HepG2 (cell line): ENCODE measurements around the gene RBPJ. TPM values are rescaled to one million over a fixed set of nuclear protein-coding genes. Genes with fewer than 3 reads are reported as not detected.

Source experiments
- ATAC-seq: fragments of 200-7000 bp; cut with Tn5 transposase; 3 replicates; pipeline ENCODE4 v1.9.1; 2020; ENCODE audit warnings: mild to moderate bottlenecking, moderate library complexity
- BruUV-seq: library from RNA; stranded (reverse); fragments of 400-500 nt; replicated peaks from 2 replicates; lab custom pipeline; 2021; lab: Mats Ljungman, UMichigan
- CTCF ChIA-PET: fragments of 300-600 bp; formaldehyde crosslinking; extraction: SDS; loops from one replicate; lab custom pipeline; 2021; ENCODE audit warnings: low total read pairs, inconsistent platforms, low intra/inter-chr PET ratio; lab: Yijun Ruan, JAX
- POLR2A ChIA-PET: fragments of 350-600 bp; sonication (Branson Sonifier 250); formaldehyde crosslinking; loops from one replicate; lab custom pipeline; 2020; ENCODE audit warnings: antibody characterized with exemption, inconsistent platforms; lab: Yijun Ruan, JAX
- DNase-seq: peaks from one replicate; pipeline ENCODE4 v3.0.0-alpha.2; 2015; ENCODE audit warnings: low spot score
- FAIRE-seq: peaks from 3 replicates; lab custom pipeline; 2011; peaks lifted over from hg19 to GRCh38; lab: Jason Lieb, UNC
- H2AFZ ChIP-seq: one replicate; pipeline ENCODE4 v1.6.1; 2011; ENCODE audit warnings: low read length, inconsistent platforms
- H3K27ac ChIP-seq: fragments of 300-600 bp; 3 replicates; pipeline ENCODE4 v1.8.0; 2011; ENCODE audit warnings: mixed run types, mild to moderate bottlenecking, mixed read lengths, low read length, inconsistent platforms; ENCODE audit not compliant: insufficient read depth; ENCODE audit errors: extremely low read length
- H3K27me3 ChIP-seq, 2 experiments: fragments of 200-600 bp in 1 of 2; 2 replicates in 1 of 2; 3 replicates in 1 of 2; pipeline versions ENCODE4 v1.6.0 to v1.8.0; 2011; ENCODE audit warnings: low read length in 2 of 2, mild to moderate bottlenecking in 2 of 2, moderate library complexity in 2 of 2, inconsistent platforms in 1 of 2; ENCODE audit not compliant: insufficient read depth in 2 of 2, control insufficient read depth in 1 of 2
- H3K36me3 ChIP-seq, 2 experiments: fragments of 200-600 bp in 1 of 2; replicated peaks in 1 of 2; 2 replicates in 1 of 2; 3 replicates in 1 of 2; pipeline versions ENCODE4 v1.5.1 to v1.8.0; 2011; ENCODE audit warnings: low read length in 2 of 2, inconsistent platforms in 1 of 2; ENCODE audit not compliant: insufficient read depth in 2 of 2, control insufficient read depth in 1 of 2
- H3K4me1 ChIP-seq: 2 replicates; pipeline ENCODE4 v1.5.1; 2012; ENCODE audit warnings: low read length, inconsistent platforms; ENCODE audit not compliant: insufficient read depth
- H3K4me2 ChIP-seq: 2 replicates; pipeline ENCODE4 v1.6.0; 2011; ENCODE audit warnings: low read depth, low read length, inconsistent platforms
- H3K4me3 ChIP-seq, 3 experiments: fragments of 200-600 bp in 1 of 3; sonication (generic), shearing (Covaris generic) in 1 of 3; replicated peaks in 1 of 3; 2 replicates each; pipeline ENCODE4 v1.5.1; 2011 to 2016; ENCODE audit warnings: low read length in 3 of 3, inconsistent platforms in 2 of 3, low read depth in 2 of 3, mild to moderate bottlenecking in 2 of 3, control low read depth in 1 of 3, mixed read lengths in 1 of 3; ENCODE audit not compliant: insufficient read depth in 1 of 3
- H3K79me2 ChIP-seq: one replicate; pipeline ENCODE4 v1.6.1; 2011; ENCODE audit warnings: low read length, inconsistent platforms; ENCODE audit not compliant: insufficient read depth
- H3K9ac ChIP-seq: 2 replicates; pipeline ENCODE4 v1.6.0; 2011; ENCODE audit warnings: mild to moderate bottlenecking, low read depth, low read length, inconsistent platforms; ENCODE audit not compliant: insufficient read depth
- H3K9me3 ChIP-seq: 2 replicates; pipeline ENCODE4 v1.5.1; 2012; ENCODE audit warnings: mild to moderate bottlenecking, low read length
- H4K20me1 ChIP-seq: 2 replicates; pipeline ENCODE4 v1.6.0; 2011; ENCODE audit warnings: inconsistent platforms, mild to moderate bottlenecking, low read length, moderate library complexity; ENCODE audit not compliant: insufficient read depth
- CTCF ChIP-seq: sonication (generic); formaldehyde crosslinking; IDR thresholded peaks from 2 replicates; pipeline ENCODE4 v1.5.0; 2020; ENCODE audit warnings: mild to moderate bottlenecking, missing genetic modification reagents, moderate library complexity
- FOXA1 ChIP-seq, 2 experiments: fragments of 450-650 bp in 1 of 2; sonication (generic) in 1 of 2; formaldehyde crosslinking in 1 of 2; IDR thresholded peaks; 2 replicates each; pipeline versions ENCODE4 v1.4.0 to v1.6.1; 2016 to 2020; ENCODE audit warnings: missing genetic modification reagents in 1 of 2
- FOXP1 ChIP-seq, 2 experiments: fragments of 450-650 bp in 1 of 2; IDR thresholded peaks; 2 replicates each; pipeline ENCODE4 v1.6.1; 2017 to 2018; ENCODE audit warnings: antibody characterized with exemption in 1 of 2
- MIXL1 ChIP-seq: IDR thresholded peaks from 2 replicates; pipeline ENCODE4 v1.6.1; 2016
- PLRG1 ChIP-seq: fragments of 450-650 bp; conservative IDR thresholded peaks from 2 replicates; pipeline ENCODE4 v1.6.1; 2016
- SMC3 ChIP-seq: IDR thresholded peaks from 2 replicates; pipeline ENCODE4 v1.6.1; 2011; ENCODE audit warnings: low read length, improper control_type of control experiment
- STAG1 ChIP-seq: sonication (generic); formaldehyde crosslinking; IDR thresholded peaks from 2 replicates; pipeline ENCODE4 v1.4.0; 2020; ENCODE audit warnings: missing genetic modification reagents
- ZNF639 ChIP-seq: conservative IDR thresholded peaks from 2 replicates; pipeline ENCODE4 v1.6.1; 2018; ENCODE audit warnings: missing genetic modification reagents
- ZNF781 ChIP-seq: sonication (generic); formaldehyde crosslinking; IDR thresholded peaks from 2 replicates; pipeline ENCODE4 v1.5.1; 2020; ENCODE audit warnings: borderline replicate concordance, mild to moderate bottlenecking, missing genetic modification reagents; ENCODE audit errors: not compliant biosample characterization
- ZSCAN20 ChIP-seq: sonication (generic); formaldehyde crosslinking; IDR thresholded peaks from 2 replicates; pipeline ENCODE4 v1.4.0; 2020; ENCODE audit warnings: missing genetic modification reagents, mild to moderate bottlenecking, borderline replicate concordance
- WGBS: methylation state at CpG from one replicate; pipeline ENCODE4 v1.1.6; 2017; ENCODE audit warnings: low lambda C conversion rate; 5-methylcytosine and 5-hydroxymethylcytosine counted together
- in situ Hi-C: cut with HindIII; loops from 2 replicates; pipeline ENCODE4 v1.10.0; 2017; ENCODE audit warnings: low pct_unique_long_range_greater_than_20kb; ENCODE audit not compliant: extremely low pct_ligation_motif_present
- intact Hi-C: fragments of 100-400 bp; cut with micrococcal nuclease; formaldehyde crosslinking; loops from one replicate; pipeline ENCODE4 v1.10.0; 2022; ENCODE audit not compliant: unreplicated experiment
- polyA plus RNA-seq, 8 experiments: library from polyadenylated mRNA; depleted of rRNA in 3 of 8; stranded (reverse) in 7 of 8; unstranded in 1 of 8; fragments of >200 nt; fragmentation: Illumina TruSeq in 4 of 8; extraction: Trizol in 4 of 8; gene quantifications; 2 replicates each; pipeline versions ENCODE4 v1.2.1 to v1.2.3, GENCODE V29; 2011 to 2016; ENCODE audit warnings: low read depth in 4 of 8, missing spikeins in 1 of 8, mixed read lengths in 1 of 8; ENCODE audit not compliant: insufficient read depth in 1 of 8
- total RNA-seq, 5 experiments: library from RNA; depleted of rRNA; stranded (reverse); fragments of >200 nt; fragmentation: Illumina TruSeq; extraction: Trizol; gene quantifications; 2 replicates each; pipeline ENCODE4 v1.2.3, GENCODE V29; 2016; ENCODE audit warnings: low read depth in 1 of 5

Gene RBPJ
- total and polyA plus RNA-seq, 2 of the 13 experiments (the other 11 are each of a cell fraction or from before 2014, with no cell fraction given): 25.9 to 33.2 TPM

DNA sequence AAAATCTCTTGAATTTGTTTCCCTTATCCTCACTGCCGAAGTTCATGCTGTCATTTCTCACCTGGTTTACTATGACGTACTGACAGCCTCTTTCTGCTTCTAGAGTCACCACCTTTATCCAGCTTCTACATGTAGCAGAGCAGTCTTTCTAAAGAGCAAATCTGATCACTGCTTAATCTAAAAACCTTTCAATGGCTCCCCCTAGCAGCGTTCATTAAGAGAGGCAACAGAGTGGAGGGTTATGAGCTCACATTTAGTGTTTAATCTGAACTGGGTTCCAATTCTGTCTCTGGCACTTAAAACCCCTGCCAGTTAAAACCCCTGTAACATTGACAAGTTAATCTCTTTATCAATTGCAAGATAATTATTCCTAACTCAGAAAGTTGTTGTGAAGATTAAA, 4.4 kb downstream of the RBPJ start:
- H3K79me2 ChIP-seq: peaks cover 87% of the 10 kb centered on the region
- POLR2A ChIA-PET: no interaction called here
- intact Hi-C loops (loop anchor here (1.0 to 5.0 kb wide), 2 partner anchors 297 to 687 kb away; no protein-coding TSS in a partner anchor), in situ Hi-C loops (loop anchor here (5.0 kb wide), 1 partner anchor 87 kb away; no protein-coding TSS in a partner anchor)
- peak; percentile 42 for DNase-seq
- H3K4me1 ChIP-seq: peaks cover 22% of the 10 kb centered on the region
- no peak overlapping the region for H3K4me3 ChIP-seq
- no peak overlapping the region for H3K27ac ChIP-seq
- BruUV-seq: no TSS peak
- no peak for TF ChIP-seq FOXP1 (IDR thresholded peaks at IDR 0.05)
- TF ChIP-seq FOXP1 (CRISPR knock-in tag; IDR thresholded peaks at IDR 0.05): no peak
- TF ChIP-seq MIXL1 (CRISPR knock-in tag): peak; percentile 78
- TF ChIP-seq STAG1 (CRISPR knock-in tag): peak; percentile 45
- peak; percentile 38; the same call in 1 of the 2 replicates for TF ChIP-seq SMC3
- peak; percentile 46 for TF ChIP-seq CTCF
- no peak for TF ChIP-seq ZNF781 (CRISPR knock-in tag)
- no peaks in the 10 kb centered on the region for H3K9me3 ChIP-seq
- no peak overlapping the region for H2AFZ ChIP-seq
- CTCF ChIA-PET: interaction anchor here (1.6 kb wide), 1 partner anchor 243 kb away, joined by 4 read pairs; no protein-coding TSS in a partner anchor
- ATAC-seq: no peak
- H3K4me2 ChIP-seq: no peak overlapping the region
- H4K20me1 ChIP-seq: peaks cover 71% of the 10 kb centered on the region
- no peak overlapping the region for H3K9ac ChIP-seq
- no peaks in the 10 kb centered on the region; a peak in 1 of 5 replicates for H3K27me3 ChIP-seq
- no peak for FAIRE-seq
- 60% methylated on average over 3 of the region's 3 CpGs for WGBS
- H3K36me3 ChIP-seq: no peaks in the 10 kb centered on the region

DNA sequence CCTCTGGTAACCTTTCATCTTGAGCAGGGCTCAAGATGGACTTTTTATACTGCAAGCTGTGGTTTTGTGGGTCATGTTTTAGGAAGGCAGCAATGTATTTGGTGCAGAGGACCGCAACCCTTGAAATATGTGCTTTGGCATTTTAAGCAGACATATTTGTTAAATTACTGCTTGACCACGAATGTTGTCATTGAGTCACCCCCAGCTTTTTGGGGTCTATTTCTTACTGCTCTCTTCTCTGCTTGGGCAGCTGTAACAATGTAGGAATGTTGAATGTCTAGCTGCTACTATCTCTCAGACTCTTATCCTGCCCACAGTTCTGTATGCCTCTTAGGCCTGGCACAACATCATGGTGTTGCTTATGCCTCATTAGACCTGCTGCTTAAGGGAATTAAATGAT, 6.0 kb downstream of the RBPJ start:
- in situ Hi-C loops (loop anchor here (5.0 kb wide), 1 partner anchor 86 kb away; no protein-coding TSS in a partner anchor), intact Hi-C loops (loop anchor here (5.0 kb wide), 1 partner anchor 686 kb away; no protein-coding TSS in a partner anchor)
- DNase-seq: no peak
- H3K4me1 ChIP-seq: peaks cover 38% of the 10 kb centered on the region
- peaks cover 96% of the 10 kb centered on the region for H3K79me2 ChIP-seq
- no peak overlapping the region for H3K4me3 ChIP-seq
- no peak overlapping the region for H2AFZ ChIP-seq
- WGBS: 94% methylated on average over 2 of the region's 2 CpGs
- BruUV-seq: no TSS peak
- H3K27me3 ChIP-seq: no peaks in the 10 kb centered on the region
- no peak overlapping the region for H3K27ac ChIP-seq
- no peaks in the 10 kb centered on the region for H3K9me3 ChIP-seq
- POLR2A ChIA-PET: no interaction called here
- no peak for FAIRE-seq
- ATAC-seq: no peak
- H4K20me1 ChIP-seq: peaks cover 81% of the 10 kb centered on the region
- no peak overlapping the region for H3K9ac ChIP-seq
- H3K4me2 ChIP-seq: no peak overlapping the region
- CTCF ChIA-PET: no interaction called here
- H3K36me3 ChIP-seq: no peaks in the 10 kb centered on the region
- TF ChIP-seq FOXA1 (IDR thresholded peaks at IDR 0.05) (no peak), FOXA1 (CRISPR knock-in tag; IDR thresholded peaks at IDR 0.05) (no peak), ZNF639 (CRISPR knock-in tag) (no peak), PLRG1 (no peak), ZSCAN20 (no peak)
